ENCODE data around the gene CBX2. TPM values are rescaled to one million over a fixed set of nuclear protein-coding genes. Genes with fewer than 3 reads are reported as not detected.

The CBX2 gene
- total RNA-seq, 1 donor from 2014 or later, result 2.6 TPM

DNA sequence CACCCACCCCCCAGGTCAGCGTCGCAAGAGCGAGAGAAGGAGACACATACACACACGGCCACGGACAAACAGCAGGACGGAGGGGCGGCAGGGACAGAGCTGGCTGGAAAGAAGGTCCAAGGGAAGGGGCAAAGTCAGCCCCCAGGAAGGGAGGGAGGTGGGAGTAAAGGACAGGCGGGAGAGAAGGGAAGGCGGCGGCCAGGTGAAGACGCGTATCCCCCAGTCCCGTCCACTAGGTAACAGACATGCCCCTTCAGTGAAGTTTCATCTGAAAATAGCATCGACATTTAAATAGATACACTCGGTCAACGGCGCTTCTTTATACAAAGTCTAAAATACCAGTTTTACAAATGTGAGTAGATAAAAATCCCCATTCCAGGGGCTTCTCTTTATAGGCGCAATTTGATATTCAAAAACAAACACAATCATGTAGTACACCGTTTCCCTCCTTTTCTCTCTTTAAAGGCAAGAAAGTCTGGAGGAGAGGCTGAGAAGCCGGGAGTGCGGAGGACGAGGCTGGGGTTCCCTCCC is 14.5 kb downstream of the CBX2 start:
- TF ChIP-seq, protein P1, sequence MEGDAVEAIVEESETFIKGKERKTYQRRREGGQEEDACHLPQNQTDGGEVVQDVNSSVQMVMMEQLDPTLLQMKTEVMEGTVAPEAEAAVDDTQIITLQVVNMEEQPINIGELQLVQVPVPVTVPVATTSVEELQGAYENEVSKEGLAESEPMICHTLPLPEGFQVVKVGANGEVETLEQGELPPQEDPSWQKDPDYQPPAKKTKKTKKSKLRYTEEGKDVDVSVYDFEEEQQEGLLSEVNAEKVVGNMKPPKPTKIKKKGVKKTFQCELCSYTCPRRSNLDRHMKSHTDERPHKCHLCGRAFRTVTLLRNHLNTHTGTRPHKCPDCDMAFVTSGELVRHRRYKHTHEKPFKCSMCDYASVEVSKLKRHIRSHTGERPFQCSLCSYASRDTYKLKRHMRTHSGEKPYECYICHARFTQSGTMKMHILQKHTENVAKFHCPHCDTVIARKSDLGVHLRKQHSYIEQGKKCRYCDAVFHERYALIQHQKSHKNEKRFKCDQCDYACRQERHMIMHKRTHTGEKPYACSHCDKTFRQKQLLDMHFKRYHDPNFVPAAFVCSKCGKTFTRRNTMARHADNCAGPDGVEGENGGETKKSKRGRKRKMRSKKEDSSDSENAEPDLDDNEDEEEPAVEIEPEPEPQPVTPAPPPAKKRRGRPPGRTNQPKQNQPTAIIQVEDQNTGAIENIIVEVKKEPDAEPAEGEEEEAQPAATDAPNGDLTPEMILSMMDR (IDR thresholded peaks at IDR 0.05; ENCODE audit: borderline replicate concordance), result no peak
- Histone ChIP-seq H3K27ac (replicated peaks) (no peak overlapping the region), H3K9me3 (replicated peaks) (no peaks in the 10 kb centered on the region), H3K4me1 (peaks cover 53% of the 10 kb centered on the region), H3K36me3 (peaks cover 10% of the 10 kb centered on the region), H3K27me3 (ENCODE audit: low read depth) (peaks cover 72% of the 10 kb centered on the region), H3K4me3 (peak overlapping the region; percentile 54)
- no peak for DNase-seq
- intact Hi-C loops (cut with micrococcal nuclease), result no loop called here

DNA sequence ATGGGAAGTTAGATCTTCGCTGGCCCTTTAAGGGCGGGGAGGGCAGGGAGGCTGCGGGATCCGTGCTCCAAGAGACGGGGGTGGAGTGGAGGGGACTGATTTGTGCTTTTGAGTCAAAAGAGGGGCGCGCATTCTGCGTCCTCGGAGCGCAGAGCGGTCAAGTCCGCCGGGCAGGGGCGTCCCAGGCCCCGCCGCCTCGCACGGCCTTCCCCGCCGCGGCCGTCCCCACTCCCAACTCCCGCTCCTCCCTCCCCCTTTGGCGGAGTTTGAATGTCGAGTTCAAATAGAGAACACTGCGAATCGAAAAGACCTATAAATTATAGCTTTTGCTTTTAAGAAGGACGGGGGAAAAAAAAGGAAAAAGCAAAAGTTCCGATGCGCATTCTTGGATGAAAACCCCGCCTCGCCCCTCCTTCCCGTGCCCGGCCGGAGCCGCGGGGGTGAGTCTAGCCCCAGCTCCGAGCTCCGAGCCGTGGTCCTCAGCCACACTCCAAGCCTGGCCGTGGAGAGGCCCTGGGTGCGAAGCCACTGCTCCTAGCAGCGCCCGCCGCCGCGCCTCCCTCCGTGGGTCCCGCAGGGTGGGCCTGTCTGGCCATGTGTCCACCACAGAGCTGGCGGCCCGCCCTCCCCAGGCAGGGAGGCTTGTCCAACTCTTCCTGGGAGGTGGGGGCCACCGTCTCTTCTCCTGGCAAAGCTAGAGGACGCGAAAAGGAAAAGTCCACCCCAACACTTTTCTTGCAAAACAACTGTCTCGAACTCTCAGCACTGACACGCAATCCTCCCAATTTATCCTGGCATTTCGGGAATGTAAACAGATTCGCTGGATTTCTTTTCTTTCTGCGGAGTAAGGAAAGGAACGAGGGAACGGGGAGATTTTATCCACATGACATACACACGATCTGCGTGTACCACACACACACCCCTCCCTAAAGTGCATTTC is 15.3 kb downstream of the CBX2 start:
- peaks cover 70% of the 10 kb centered on the region for H3K27me3 ChIP-seq (ENCODE audit: low read depth)
- TF ChIP-seq, protein P1 (IDR thresholded peaks at IDR 0.05; ENCODE audit: borderline replicate concordance), result no peak
- H3K9me3 ChIP-seq (replicated peaks), result no peaks in the 10 kb centered on the region
- no peak overlapping the region for H3K27ac ChIP-seq (replicated peaks)
- intact Hi-C loops (cut with micrococcal nuclease), result no loop called here
- peaks cover 61% of the 10 kb centered on the region for H3K4me1 ChIP-seq
- DNase-seq, result no peak
- peak overlapping the region; percentile 54 for H3K4me3 ChIP-seq
- peaks cover 10% of the 10 kb centered on the region for H3K36me3 ChIP-seq

DNA sequence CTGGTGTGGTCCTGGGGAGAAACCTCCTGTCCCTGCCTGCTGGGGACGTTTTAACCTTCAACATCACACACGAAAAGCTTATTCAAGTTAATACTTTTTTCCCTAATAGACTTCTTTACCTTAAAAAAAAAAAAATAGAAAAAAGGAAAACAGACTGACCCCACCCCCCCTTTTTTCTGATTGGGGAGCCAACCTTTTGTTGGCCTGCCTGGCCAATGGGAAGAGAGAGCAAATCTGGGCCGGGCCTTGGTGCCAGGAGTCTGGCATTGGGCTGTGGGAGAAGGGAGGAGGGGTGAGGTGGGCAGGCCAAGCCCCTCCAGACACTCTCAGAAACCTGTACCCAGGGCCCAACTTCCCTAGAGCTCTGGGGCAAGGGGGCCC is 16.0 kb downstream of the CBX2 start:
- DNase-seq, result no peak
- Histone ChIP-seq H3K27ac (replicated peaks) (no peak overlapping the region), H3K27me3 (ENCODE audit: low read depth) (peaks cover 70% of the 10 kb centered on the region), H3K36me3 (peaks cover 10% of the 10 kb centered on the region), H3K9me3 (replicated peaks) (no peaks in the 10 kb centered on the region), H3K4me3 (no peak overlapping the region), H3K4me1 (peaks cover 68% of the 10 kb centered on the region)
- TF ChIP-seq, protein P1 (IDR thresholded peaks at IDR 0.05; ENCODE audit: borderline replicate concordance), result no peak
- intact Hi-C loops (cut with micrococcal nuclease), result no loop called here

DNA sequence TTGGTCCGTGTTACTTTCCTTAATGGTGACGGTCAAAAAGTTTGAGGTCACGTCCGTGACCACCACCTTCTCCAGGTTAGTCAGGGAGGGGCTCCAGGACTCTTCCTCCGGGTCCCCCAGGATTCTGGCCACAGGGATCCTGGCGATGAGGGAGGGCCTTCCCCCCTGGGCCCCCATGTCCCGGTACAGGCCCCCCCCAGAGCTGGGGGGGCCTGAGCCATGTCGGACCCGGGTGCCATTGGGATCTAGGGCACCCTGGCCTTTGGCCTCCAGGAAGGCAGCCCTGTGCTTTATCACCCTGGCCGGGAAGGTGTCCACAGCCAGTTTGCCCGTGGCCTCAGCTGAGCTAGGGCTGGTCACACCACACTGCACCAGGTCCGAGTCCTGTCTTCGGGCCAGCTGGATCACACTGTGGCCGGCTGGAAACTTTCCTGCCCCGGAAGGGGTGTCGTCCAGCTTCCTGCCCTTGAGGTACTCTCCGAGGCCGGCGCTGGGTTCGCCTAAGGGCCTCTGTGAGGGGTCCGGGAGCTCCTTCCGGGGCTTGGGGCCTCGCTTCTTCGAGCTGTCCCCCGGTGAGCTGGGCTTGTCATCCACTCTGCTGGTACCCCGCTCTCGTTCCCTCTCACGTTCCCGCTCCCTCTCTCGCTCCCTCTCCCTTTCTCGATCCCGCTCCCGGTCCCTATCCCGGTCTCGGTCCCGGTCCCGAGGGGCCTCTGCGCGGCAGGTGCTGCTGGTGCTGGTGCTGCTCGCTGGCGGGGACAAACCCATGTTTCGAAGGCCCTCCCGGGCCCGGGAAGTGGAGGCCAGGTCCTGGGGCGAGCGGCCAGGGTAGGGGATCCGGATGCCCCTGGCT is 16.9 kb downstream of the CBX2 start:
- TF ChIP-seq, protein P1 (IDR thresholded peaks at IDR 0.05; ENCODE audit: borderline replicate concordance), result no peak
- H3K4me1 ChIP-seq, result peaks cover 69% of the 10 kb centered on the region
- intact Hi-C loops (cut with micrococcal nuclease), result no loop called here
- no peaks in the 10 kb centered on the region for H3K9me3 ChIP-seq (replicated peaks)
- DNase-seq, result no peak
- H3K36me3 ChIP-seq, result peaks cover 10% of the 10 kb centered on the region
- no peak overlapping the region for H3K27ac ChIP-seq (replicated peaks)
- peaks cover 70% of the 10 kb centered on the region for H3K27me3 ChIP-seq (ENCODE audit: low read depth)
- H3K4me3 ChIP-seq, result no peak overlapping the region

DNA sequence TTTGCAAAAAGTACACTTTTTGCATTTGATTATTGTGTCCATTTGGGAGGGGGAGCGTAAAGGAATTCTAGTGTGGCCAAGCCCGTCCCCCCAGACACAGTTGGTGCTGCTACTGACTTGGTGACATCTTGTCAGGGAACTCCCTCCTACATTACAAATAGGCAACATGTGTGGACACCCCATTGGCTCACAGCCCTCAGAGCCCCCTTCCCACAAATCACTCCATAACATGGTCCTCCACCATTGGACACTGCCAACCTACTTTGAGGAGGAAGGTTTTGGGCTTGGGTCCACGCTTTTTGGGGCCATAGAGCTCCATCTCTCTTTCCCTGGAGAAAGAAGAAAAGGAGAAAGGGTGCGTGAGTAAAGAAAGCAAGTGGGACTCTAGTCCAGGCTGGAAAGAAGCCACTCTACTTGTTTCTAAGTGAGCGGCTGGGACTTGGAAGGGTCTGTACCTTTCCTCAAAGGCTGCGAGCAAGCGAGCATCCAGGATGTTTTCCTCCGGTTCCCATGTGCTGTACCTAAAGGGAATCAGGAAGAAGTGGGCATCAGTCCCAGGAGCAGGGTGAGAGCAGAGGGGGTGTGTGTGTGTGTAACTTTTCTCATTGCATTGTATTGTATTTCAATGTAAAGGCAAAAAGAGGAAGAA is 18.0 kb downstream of the CBX2 start:
- Histone ChIP-seq H3K4me3 (peak overlapping the region; percentile 78), H3K9me3 (replicated peaks) (no peaks in the 10 kb centered on the region), H3K4me1 (peaks cover 72% of the 10 kb centered on the region), H3K27ac (replicated peaks) (no peak overlapping the region), H3K27me3 (ENCODE audit: low read depth) (peaks cover 70% of the 10 kb centered on the region), H3K36me3 (peaks cover 10% of the 10 kb centered on the region)
- DNase-seq, result no peak
- intact Hi-C loops (cut with micrococcal nuclease), result no loop called here
- TF ChIP-seq, protein P1 (IDR thresholded peaks at IDR 0.05; ENCODE audit: borderline replicate concordance), result no peak

Measured in left ventricle myocardium inferior (tissue), 1 donor.